Skeletal muscle tissue (tissue), 4 donors: ENCODE measurements around the gene MMD. TPM values are rescaled to one million over a fixed set of nuclear protein-coding genes. Genes with fewer than 3 reads are reported as not detected.

Experiments used
- H3K27ac ChIP-seq: one replicate; pipeline ENCODE4 v1.7.0; 2013; ENCODE audit warnings: mild to moderate bottlenecking, low read depth, low read length, inconsistent platforms
- H3K27me3 ChIP-seq, 3 donors: one replicate each; pipeline ENCODE4 v1.7.0; 2013; ENCODE audit warnings: low read length in 3 of 3; ENCODE audit not compliant: control insufficient read depth in 3 of 3, insufficient read depth in 3 of 3
- H3K36me3 ChIP-seq, 3 donors: one replicate each; pipeline ENCODE4 v1.7.0; 2013; ENCODE audit warnings: low read length in 3 of 3; ENCODE audit not compliant: control insufficient read depth in 3 of 3, insufficient read depth in 3 of 3
- H3K4me1 ChIP-seq, 3 donors: one replicate each; pipeline ENCODE4 v1.7.0; 2013; ENCODE audit warnings: low read length in 3 of 3, mild to moderate bottlenecking in 3 of 3; ENCODE audit not compliant: control insufficient read depth in 3 of 3, insufficient read depth in 3 of 3
- H3K4me3 ChIP-seq, 3 donors: one replicate each; pipeline ENCODE4 v1.7.0; 2013; ENCODE audit warnings: low read length in 3 of 3
- H3K9ac ChIP-seq, 3 donors: one replicate each; pipeline ENCODE4 v1.7.0; 2013; ENCODE audit warnings: low read length in 3 of 3, mild to moderate bottlenecking in 3 of 3, moderate library complexity in 2 of 3, low read depth in 1 of 3
- H3K9me3 ChIP-seq, 3 donors: one replicate each; pipeline ENCODE4 v1.7.0; 2013; ENCODE audit warnings: low read length in 3 of 3; ENCODE audit not compliant: control insufficient read depth in 3 of 3
- total RNA-seq: library from RNA; depleted of rRNA; stranded (reverse); fragments of >200 nt; gene quantifications from one replicate; pipeline ENCODE4 v1.2.3, GENCODE V29; 2014
- donor health status: Osteomylitis.

Gene MMD
- total RNA-seq, 1 donor from 2014 or later = 11.5 TPM

DNA sequence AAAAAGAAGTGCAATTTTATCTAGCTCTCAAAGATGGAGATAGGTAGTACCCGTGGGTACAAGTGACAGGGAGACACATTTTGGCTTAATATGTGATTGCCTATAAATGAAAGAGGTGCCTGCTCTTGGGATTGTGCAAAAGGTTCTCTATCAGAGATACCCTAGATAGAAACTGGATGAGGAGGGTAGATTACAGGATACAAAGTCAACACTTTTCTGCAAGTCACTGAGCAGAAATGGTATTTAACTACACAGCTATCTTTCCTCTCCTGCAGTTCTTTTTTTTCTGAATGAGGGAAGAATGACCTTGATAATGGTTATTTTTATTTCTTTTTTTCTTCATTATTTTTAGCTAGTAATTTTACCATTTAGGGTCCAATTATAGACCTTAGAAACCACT, 67.6 kb downstream of the MMD start:
- H3K9me3 ChIP-seq = no peaks in the 10 kb centered on the region
- H3K27me3 ChIP-seq = no peaks in the 10 kb centered on the region
- H3K36me3 ChIP-seq = no peaks in the 10 kb centered on the region
- H3K27ac ChIP-seq = no peak overlapping the region
- no peak overlapping the region for H3K9ac ChIP-seq
- no peaks in the 10 kb centered on the region for H3K4me1 ChIP-seq
- H3K4me3 ChIP-seq = no peak overlapping the region

DNA sequence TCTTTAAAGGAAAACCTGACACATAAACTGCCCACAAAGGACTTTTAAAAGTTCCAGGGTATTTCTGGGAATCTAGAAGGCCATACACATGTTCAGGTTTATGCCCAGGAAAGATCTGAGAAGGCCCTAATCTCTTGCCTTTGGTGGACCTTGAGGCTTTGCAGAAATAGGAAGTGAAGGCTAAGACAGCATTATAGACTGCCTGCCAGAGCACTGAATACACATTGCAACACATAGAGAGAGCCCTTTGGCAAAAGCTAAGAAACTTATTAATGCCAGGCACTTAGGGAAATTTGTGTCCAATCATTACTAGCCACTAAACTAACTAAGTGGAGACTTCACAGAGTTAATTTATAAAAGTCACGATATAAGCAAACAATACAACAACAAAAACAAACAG, 70.4 kb downstream of the MMD start:
- Histone ChIP-seq H3K27ac (no peak overlapping the region), H3K27me3 (no peaks in the 10 kb centered on the region), H3K9me3 (no peaks in the 10 kb centered on the region), H3K9ac (no peak overlapping the region), H3K4me3 (no peak overlapping the region), H3K36me3 (no peaks in the 10 kb centered on the region), H3K4me1 (no peaks in the 10 kb centered on the region)

DNA sequence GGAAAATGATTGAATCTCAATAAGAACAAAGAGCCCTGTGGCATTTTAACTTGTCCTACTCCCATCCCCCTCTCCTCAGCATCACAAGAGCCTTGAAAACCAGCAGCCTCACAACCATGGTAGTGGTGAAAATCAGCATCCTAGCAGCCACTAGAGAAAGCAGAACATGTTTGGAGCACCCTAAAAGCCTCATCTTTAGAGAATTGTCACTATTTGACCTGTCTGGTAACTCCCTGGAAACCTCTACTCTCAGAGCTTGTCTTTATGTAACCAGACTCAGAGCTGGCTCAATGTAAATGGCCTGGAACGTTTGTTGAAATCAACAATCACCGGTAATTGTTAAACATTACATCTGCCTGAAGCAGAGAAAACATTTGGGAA, 70.8 kb downstream of the MMD start:
- Histone ChIP-seq H3K4me1 (no peaks in the 10 kb centered on the region), H3K4me3 (no peak overlapping the region), H3K9ac (no peak overlapping the region), H3K27ac (no peak overlapping the region), H3K36me3 (no peaks in the 10 kb centered on the region), H3K9me3 (no peaks in the 10 kb centered on the region), H3K27me3 (no peaks in the 10 kb centered on the region)

DNA sequence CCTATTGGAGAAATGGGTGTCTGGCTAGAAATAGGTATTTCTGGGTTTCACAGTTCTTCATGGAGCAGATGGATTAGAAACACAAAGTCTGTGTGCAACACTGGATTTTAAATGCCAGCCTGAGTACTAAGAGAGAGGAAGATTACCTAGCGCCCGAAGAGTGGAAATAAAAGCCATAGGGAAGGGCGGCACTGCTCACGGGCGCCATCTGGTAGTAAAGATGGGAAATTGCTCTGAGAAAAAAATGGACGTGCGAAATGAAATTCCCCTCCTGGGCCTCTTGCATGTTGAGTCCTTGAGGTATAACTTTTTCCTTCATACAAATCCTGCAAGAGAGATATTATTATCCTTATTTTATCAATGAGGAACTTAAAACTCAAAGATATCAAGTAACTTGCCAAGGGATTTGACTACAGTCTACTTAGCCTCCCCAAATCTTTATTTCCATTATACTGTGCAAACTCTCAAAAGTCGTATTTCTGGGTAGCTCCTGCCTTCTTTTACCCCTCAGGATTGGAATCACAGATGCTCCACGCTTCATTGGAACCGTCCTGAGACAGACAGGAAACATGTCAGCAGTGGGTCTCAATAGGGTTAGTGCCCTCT, 72.8 kb downstream of the MMD start:
- no peaks in the 10 kb centered on the region for H3K4me1 ChIP-seq
- no peak overlapping the region for H3K27ac ChIP-seq
- H3K36me3 ChIP-seq = no peaks in the 10 kb centered on the region
- H3K9me3 ChIP-seq = no peaks in the 10 kb centered on the region
- no peaks in the 10 kb centered on the region for H3K27me3 ChIP-seq
- no peak overlapping the region for H3K4me3 ChIP-seq
- no peak overlapping the region for H3K9ac ChIP-seq

DNA sequence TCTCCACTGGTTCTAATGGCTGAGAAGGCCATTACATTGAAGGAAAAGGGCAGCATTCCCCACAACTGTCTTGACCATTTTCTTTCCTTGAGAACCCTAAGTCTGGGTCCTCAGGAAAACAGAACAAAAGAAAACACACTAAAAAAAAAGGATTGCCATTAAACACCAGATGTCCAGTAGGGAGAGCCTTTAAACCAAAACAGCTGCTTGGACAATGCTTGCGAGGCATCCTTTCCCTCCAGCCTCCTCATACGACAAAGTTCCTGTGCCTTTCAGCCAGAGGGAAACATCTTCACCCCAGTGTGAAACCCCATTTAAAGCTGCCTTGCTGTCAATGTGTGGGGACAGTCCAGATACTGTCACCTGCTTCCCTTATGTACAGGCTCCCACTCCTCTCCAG, 74.3 kb downstream of the MMD start:
- no peak overlapping the region for H3K4me3 ChIP-seq
- H3K9ac ChIP-seq = no peak overlapping the region
- H3K27me3 ChIP-seq = no peaks in the 10 kb centered on the region
- no peaks in the 10 kb centered on the region for H3K36me3 ChIP-seq
- no peaks in the 10 kb centered on the region for H3K9me3 ChIP-seq
- no peaks in the 10 kb centered on the region for H3K4me1 ChIP-seq
- no peak overlapping the region for H3K27ac ChIP-seq

DNA sequence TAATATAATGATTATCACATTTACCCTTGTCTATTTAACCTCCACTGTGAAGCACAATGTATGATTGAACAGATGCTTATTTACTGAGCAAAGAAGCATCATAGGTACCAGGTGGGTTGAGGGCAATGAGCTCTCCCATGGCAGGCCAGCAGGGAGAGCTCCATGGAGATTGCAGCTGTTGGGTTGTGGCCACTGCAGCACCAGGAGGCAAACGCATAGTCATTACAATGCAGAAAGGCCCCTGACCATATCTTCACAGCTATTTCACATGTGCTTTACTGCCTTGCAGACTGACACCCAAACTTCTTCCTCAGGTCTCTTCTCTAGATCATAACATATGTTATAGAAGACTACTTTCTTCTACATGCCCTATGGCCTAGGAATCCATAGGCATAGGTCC, 75.0 kb downstream of the MMD start:
- H3K4me1 ChIP-seq = no peaks in the 10 kb centered on the region
- no peak overlapping the region for H3K27ac ChIP-seq
- H3K36me3 ChIP-seq = no peaks in the 10 kb centered on the region
- H3K9me3 ChIP-seq = no peaks in the 10 kb centered on the region
- H3K4me3 ChIP-seq = no peak overlapping the region
- no peak overlapping the region for H3K9ac ChIP-seq
- H3K27me3 ChIP-seq = no peaks in the 10 kb centered on the region

DNA sequence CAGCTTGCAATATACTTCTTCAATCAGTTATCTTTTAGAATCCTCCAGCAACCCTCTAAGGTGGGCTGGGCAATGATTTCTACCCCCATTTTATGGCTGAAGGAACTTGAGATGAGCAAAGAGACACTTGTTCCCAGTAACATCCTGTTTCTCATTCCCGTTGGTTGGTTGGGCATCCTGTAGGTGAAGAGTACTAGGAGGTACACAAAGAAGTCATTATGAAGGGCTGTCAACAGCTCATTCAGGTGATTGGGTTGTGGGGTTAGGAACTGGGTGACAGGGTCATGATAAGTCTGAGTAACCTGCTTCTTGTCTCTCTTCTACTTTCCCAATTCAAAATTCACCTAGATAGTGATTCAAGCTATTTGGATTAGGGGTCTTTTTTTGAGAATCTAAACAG, 76.5 kb downstream of the MMD start:
- no peaks in the 10 kb centered on the region for H3K9me3 ChIP-seq
- H3K36me3 ChIP-seq = no peaks in the 10 kb centered on the region
- no peak overlapping the region for H3K9ac ChIP-seq
- H3K4me3 ChIP-seq = no peak overlapping the region
- H3K27me3 ChIP-seq = no peaks in the 10 kb centered on the region
- no peaks in the 10 kb centered on the region for H3K4me1 ChIP-seq
- no peak overlapping the region for H3K27ac ChIP-seq

DNA sequence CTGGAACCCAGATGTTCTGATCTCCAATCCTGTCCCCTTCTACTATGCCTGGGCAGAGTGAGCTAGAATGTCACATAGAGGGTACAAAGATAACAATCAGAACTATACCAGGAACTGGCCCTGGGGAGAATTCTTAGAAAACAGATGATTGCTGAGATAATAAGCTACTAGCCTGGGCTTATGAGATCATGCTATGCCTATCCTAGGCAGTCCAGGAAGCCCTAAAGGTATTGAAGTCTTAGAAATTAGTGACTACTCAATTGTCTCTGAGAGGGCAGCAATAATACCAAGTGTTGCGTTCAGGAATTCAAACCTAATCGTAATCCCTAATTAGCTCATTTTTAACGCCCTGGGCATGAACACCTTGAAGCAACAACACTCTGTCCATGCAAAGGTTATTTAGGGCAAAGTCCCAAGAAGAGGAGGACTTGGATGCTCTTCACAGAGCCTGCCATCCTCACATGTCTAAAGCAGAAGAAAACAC, 77.1 kb downstream of the MMD start:
- no peaks in the 10 kb centered on the region for H3K27me3 ChIP-seq
- H3K9me3 ChIP-seq = no peaks in the 10 kb centered on the region
- H3K36me3 ChIP-seq = no peaks in the 10 kb centered on the region
- no peak overlapping the region for H3K4me3 ChIP-seq
- H3K9ac ChIP-seq = no peak overlapping the region
- H3K4me1 ChIP-seq = no peaks in the 10 kb centered on the region
- no peak overlapping the region for H3K27ac ChIP-seq

DNA sequence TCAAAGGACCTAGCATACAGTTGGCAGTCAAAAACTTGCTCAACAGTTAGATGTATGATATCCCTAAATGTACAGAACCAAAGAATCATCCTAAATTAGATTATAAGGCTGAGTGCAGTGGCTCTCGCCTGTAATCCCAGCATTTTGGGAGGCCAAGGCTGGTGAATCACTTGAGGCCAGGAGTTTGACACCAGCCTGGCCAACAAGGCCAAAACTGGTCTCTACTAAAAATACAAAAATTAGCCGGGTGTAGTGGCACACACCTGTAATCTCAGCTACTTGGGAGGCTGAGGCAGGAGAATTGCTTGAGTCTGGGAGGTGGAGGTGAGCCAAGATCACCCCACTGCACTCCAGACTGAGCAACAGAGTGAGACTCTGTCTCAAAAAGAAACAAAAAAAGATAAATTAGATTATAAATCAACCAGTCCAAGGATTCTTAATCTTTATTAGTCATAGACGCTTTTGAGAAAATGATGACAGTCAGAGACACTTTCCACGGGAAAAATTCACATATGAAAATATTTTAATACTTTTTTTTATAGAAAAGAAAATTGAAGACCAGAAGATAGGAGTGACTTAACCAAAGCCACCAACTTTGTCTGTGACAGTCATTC, 77.6 kb downstream of the MMD start:
- H3K4me3 ChIP-seq = no peak overlapping the region
- no peaks in the 10 kb centered on the region for H3K27me3 ChIP-seq
- H3K9me3 ChIP-seq = no peaks in the 10 kb centered on the region
- no peak overlapping the region for H3K9ac ChIP-seq
- H3K4me1 ChIP-seq = no peaks in the 10 kb centered on the region
- no peaks in the 10 kb centered on the region for H3K36me3 ChIP-seq
- H3K27ac ChIP-seq = no peak overlapping the region

DNA sequence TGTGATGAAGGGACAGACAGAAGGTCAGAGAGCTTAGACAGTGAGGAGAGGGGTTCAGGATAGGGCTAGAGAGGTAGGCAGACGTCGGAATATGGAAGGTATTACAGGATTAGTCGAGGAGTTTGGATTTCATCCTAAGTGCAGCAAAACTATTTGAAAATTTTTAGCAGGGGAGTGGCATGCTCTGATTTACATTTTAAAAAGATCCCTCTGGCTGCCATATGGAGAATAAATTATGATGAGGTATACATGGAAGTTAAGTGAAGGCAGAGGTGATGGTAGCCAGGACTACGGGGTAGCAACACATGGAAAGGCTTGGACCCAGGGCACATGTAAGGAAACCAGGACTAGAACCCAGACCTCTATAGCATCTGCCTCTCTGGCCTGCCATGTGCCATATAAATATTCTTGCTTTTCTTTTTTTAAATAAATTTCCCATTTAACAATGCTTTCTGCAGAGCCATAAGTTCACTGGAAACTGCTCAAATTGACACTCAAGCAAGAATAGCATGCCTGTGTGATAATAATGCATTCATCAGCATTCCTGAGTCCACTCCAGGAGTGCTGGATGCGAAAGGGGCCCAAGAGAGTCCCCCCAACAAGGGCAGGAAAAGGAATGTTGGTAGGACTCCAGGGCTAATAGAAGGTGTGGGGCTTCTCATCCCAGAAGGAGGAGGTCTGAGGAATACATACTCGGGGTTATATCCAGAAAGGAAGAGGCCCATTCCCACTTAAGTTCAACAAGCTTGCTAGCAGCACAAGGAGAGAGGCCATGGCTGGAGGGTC, 78.6 kb downstream of the MMD start:
- Histone ChIP-seq H3K9me3 (no peaks in the 10 kb centered on the region), H3K4me3 (no peak overlapping the region), H3K36me3 (no peaks in the 10 kb centered on the region), H3K27me3 (peaks cover 0 to 2% (median 0%) of the 10 kb centered on the region in 3 donors), H3K27ac (no peak overlapping the region), H3K4me1 (no peaks in the 10 kb centered on the region), H3K9ac (no peak overlapping the region)
